WI38 (cell line): ENCODE results near the gene HOXD8.
A peak's percentile ranks its signal among the peaks of the same experiment; 100 is the strongest.

Experiments
- H3K4me3 ChIP-seq: 2 replicates; pipeline ENCODE4 v1.5.1; 2011; ENCODE audit warnings: low read depth, mild to moderate bottlenecking, control low read depth, low read length
- TF ChIP-seq, protein P1 (sequence below): IDR thresholded peaks from 2 replicates; pipeline ENCODE4 v1.5.1; 2012; ENCODE audit warnings: low read depth, mild to moderate bottlenecking, control low read depth, low read length

Gene HOXD8

DNA sequence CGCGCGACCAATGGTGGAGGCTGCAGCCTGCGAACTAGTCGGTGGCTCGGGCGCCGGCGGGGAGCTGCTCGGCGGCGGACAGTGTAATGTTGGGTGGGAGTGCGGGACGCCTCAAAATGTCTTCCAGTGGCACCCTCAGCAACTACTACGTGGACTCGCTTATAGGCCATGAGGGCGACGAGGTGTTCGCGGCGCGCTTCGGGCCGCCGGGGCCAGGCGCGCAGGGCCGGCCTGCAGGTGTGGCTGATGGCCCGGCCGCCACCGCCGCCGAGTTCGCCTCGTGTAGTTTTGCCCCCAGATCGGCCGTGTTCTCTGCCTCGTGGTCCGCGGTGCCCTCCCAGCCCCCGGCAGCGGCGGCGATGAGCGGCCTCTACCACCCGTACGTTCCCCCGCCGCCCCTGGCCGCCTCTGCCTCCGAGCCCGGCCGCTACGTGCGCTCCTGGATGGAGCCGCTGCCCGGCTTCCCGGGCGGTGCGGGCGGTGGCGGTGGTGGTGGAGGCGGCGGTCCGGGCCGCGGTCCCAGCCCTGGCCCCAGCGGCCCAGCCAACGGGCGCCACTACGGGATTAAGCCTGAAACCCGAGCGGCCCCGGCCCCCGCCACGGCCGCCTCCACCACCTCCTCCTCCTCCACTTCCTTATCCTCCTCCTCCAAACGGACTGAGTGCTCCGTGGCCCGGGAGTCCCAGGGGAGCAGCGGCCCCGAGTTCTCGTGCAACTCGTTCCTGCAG, 6.7 kb upstream of the HOXD8 start, which contains the start of gene HOXD9:
HOXD9 (plus strand) TSS at position 37 of the 728 bp plus-strand sequence; CDS start at position 87, 50 bp downstream.
- no peak within 1 kb of the TSS; the same call in 1 of the 2 replicates for H3K4me3 ChIP-seq
- TF ChIP-seq, protein P1, sequence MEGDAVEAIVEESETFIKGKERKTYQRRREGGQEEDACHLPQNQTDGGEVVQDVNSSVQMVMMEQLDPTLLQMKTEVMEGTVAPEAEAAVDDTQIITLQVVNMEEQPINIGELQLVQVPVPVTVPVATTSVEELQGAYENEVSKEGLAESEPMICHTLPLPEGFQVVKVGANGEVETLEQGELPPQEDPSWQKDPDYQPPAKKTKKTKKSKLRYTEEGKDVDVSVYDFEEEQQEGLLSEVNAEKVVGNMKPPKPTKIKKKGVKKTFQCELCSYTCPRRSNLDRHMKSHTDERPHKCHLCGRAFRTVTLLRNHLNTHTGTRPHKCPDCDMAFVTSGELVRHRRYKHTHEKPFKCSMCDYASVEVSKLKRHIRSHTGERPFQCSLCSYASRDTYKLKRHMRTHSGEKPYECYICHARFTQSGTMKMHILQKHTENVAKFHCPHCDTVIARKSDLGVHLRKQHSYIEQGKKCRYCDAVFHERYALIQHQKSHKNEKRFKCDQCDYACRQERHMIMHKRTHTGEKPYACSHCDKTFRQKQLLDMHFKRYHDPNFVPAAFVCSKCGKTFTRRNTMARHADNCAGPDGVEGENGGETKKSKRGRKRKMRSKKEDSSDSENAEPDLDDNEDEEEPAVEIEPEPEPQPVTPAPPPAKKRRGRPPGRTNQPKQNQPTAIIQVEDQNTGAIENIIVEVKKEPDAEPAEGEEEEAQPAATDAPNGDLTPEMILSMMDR, result no peak

GRCh38 chr2:176123411-176124109, 5.9 kb upstream of the HOXD8 start:
- TF ChIP-seq, protein P1, result no peak
- no peak overlapping the region for H3K4me3 ChIP-seq

DNA sequence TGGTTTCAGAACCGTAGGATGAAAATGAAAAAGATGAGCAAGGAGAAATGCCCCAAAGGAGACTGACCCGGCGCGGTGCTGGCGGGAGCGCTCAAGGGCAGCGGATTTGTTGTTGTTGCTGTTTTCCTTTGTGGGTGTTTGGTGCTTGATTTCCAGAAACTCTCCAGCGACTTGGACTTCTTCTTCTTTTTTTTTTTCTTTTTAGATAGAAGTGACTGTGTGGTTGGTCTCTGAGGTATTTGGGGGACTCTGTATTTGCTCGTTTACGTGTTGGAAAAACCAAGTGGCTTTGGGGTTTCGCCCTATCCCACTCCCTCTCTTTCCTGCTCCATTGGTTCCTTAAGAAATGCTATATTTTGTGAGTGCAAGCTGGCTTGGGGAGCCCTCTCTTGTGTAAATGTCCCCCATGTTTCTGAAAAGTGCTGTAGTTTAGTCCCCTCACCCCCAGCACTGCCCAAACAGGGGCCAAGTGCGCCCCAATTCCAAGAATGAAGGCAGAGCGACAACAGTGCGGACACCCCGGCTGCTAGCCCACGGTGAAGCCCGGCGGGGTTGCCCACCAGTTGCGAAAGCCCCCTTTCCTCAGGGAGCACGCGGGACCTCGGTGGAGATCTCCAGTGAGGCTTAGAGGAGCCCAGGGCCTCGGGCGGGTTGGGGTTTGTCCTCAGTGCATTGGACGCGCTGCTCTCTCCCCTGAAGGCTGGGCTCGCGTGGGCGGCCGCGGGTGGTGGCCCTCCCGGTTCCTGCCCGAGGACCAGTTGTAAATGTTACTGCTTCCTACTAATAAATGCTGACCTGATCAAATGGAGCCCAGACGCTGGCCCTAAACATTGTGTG, 5.2 kb upstream of the HOXD8 start:
- TF ChIP-seq, protein P1, result no peak
- H3K4me3 ChIP-seq, result no peak overlapping the region

- H3K4me3 ChIP-seq, result no peak overlapping the region
- TF ChIP-seq, protein P1, result no peak
Observed at GRCh38 chr2:176124947-176125771, 4.3 kb upstream of the HOXD8 start.

- TF ChIP-seq, protein P1, result no peak
- H3K4me3 ChIP-seq, result no peak overlapping the region
Observed at GRCh38 chr2:176125772-176126054, 3.8 kb upstream of the HOXD8 start.

DNA sequence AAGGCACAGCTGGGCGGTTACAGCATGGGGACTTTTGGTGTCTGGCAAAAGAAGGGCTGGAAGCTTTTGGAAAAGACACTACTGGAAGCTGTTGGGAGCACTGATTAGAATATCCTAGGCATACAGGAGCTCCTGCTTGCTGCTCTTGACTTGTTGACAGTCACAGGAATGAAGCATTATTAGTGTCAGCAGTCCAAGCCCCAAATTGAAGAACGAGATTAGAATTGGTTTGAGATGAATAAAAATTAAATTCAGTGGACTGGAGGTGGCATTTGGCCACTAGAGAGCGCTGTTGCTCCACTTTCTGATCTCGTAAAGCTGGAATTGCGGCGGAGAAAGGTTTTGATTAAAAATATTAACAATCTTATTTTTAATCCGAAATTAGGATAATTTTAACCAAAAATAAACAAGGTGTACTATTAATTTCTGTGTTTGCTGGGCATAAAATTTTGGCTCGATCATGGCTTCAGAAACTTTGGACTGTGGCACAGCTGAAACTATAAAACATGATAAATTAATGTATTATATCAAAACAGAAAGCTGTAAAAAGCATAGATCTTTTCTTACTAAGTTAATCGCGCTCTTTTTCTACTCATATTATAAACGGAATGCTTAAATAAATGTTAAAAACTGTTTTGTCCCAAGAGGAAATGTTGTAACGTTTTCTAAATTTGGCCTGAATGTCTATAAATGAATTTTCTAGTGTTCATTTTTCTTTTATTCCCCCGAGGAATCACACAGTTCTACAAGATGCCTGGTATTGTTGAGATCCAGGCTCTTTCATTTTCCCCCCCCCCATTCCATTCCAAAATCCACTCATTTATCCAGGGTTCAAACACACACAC, 2.4 kb upstream of the HOXD8 start:
- no peak overlapping the region for H3K4me3 ChIP-seq

More for the DNA sequence above, 2.4 kb upstream of the HOXD8 start:
- TF ChIP-seq, protein P1, result peak; percentile 67
